ENCODE measurements around the gene CCNDBP1.

The CCNDBP1 gene

DNA sequence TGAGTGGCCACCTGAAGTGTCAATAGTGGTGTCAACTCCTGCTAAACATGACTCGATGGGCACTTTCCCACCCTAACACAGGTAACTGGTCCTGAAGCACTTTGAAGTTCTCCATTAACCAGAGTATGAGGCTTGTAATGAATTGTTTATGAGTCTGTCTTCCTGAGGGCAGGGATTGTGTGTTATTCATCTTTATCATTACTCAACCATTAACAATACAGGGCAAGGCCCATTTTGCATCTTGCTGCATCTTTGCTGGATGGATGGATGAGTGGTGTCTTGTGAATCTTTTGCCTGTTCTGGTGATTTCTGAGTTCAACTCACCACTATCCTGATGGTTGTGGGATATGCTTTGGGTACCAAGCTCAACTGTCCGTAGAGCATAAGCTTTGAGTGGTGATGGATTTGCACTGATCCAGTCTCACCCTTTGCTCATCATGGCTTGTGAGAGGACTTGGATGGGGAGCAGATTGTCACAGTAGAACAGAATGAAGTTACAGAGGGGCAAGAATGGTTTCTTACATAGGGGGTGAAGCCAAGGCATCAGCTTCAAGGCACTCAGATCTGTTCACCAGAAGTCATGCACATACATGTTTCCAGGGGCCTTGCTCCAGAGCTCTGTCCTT is 57.9 kb downstream of the CCNDBP1 start:
- DNase-seq (ENCODE audit: low read depth in 4 of 4, low spot score in 1 of 4) = no peak

DNA sequence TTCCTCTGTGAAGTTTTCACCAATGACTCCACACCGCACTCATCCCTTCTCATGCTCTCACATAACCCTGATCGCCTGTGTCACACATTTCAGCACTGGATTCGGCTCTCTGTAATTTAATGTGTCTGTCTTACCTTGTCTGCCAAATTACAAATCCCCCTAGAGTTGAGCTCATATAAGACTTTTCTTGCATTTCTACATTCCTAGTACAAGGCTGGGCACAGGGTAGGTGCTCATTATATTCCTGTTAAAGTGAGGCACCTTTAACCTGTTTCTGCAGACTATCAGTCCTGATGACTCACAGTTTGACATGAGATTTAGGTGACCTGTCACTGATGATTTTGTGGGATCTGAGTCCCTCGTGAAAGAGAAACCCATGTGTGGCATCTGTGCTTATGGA is 58.9 kb downstream of the CCNDBP1 start:
- no peak for DNase-seq (ENCODE audit: low read depth in 4 of 4, low spot score in 1 of 4)

DNA sequence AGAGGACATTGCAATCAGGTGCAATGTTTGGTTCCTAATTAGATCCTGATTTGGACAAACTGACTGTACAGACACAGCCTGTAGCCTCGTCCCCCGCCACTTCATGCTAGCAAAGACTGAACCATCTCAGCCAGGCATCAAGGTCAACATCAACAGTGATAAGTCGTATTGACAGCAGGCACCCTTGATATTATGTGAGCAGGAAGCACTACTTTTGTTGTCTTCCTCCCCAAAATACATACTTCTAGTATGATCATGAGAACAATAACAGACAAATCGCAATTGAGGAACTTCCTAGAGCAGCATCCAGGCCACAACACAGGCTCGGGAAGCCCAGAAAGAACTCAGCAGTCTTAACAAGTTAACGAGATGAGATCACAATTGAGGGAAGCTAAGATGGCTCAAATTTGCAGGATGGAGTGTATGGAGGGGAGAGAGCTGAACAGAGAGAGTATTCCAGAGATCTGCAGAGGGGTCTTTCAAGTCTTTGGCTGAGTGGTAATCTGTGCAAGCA is 61.1 kb downstream of the CCNDBP1 start:
- DNase-seq (ENCODE audit: low read depth in 4 of 4, low spot score in 1 of 4) = no peak
